ENCODE data around the gene SCGB1A1.
A peak's percentile ranks its signal among the peaks of the same experiment; 100 is the strongest.

Gene SCGB1A1

DNA sequence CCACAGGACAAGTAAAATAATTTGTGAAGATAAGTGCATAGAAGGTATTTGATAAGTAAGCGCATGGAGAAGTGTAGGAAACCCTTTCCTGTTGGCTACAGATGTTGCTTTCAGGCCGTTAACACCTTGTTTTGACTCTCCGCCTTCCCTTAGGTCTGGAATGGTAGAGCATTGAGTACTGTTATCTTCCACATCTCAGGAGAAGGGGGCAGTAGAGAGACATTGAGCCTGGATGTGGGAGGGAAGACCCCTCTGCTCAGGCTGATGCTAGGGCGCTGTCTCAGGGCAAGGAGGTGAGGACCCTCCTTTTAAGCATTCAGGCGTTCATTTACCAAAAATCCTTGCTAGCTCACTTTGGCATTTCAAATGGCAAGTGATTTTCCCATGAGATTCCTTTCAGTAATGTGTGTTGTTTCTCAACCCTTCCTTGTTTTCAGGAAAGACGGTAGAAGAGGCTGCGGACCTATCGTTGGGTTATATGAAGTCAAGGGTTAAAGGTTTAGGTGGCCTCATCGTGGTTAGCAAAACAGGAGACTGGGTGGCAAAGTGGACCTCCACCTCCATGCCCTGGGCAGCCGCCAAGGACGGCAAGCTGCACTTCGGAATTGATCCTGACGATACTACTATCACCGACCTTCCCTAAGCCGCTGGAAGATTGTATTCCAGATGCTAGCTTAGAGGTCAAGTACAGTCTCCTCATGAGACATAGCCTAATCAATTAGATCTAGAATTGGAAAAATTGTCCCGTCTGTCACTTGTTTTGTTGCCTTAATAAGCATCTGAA is 27.0 kb upstream of the SCGB1A1 start:
- TF ChIP-seq, protein P1, sequence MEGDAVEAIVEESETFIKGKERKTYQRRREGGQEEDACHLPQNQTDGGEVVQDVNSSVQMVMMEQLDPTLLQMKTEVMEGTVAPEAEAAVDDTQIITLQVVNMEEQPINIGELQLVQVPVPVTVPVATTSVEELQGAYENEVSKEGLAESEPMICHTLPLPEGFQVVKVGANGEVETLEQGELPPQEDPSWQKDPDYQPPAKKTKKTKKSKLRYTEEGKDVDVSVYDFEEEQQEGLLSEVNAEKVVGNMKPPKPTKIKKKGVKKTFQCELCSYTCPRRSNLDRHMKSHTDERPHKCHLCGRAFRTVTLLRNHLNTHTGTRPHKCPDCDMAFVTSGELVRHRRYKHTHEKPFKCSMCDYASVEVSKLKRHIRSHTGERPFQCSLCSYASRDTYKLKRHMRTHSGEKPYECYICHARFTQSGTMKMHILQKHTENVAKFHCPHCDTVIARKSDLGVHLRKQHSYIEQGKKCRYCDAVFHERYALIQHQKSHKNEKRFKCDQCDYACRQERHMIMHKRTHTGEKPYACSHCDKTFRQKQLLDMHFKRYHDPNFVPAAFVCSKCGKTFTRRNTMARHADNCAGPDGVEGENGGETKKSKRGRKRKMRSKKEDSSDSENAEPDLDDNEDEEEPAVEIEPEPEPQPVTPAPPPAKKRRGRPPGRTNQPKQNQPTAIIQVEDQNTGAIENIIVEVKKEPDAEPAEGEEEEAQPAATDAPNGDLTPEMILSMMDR (IDR thresholded peaks at IDR 0.05; ENCODE audit: low read length, missing control alignments): no peak
- no peak for DNase-seq (ENCODE audit: low read depth)
- H3K4me3 ChIP-seq (replicated peaks; ENCODE audit: low read depth, low read length): no peak overlapping the region

DNA sequence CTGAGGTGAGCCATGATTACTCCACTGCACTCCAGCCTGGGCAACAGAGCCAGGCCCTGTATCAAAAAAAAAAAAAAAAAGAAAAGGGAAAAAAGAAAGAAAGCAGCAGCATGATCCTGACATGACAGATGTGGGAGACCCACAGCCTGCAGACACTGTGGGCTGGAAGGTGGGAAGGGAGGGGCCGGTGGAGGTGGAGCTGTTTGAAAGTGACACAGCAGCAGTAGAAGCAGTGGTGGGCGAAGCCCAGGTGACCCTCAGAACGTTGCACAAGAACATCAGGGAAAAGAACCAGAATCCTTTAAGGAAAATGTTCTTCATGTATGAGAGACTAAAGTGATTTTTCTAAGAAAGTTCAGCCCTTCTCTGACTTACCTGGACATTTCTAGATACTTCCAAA is 26.3 kb upstream of the SCGB1A1 start:
- DNase-seq (ENCODE audit: low read depth): no peak
- TF ChIP-seq, protein P1 (IDR thresholded peaks at IDR 0.05; ENCODE audit: low read length, missing control alignments): no peak
- H3K4me3 ChIP-seq (replicated peaks; ENCODE audit: low read depth, low read length): no peak overlapping the region

- no peak for DNase-seq (ENCODE audit: low read depth)
- TF ChIP-seq, protein P1 (IDR thresholded peaks at IDR 0.05; ENCODE audit: low read length, missing control alignments): no peak
- no peak overlapping the region for H3K4me3 ChIP-seq (replicated peaks; ENCODE audit: low read depth, low read length)
Measured at GRCh38 chr11:62393061-62393611, 25.7 kb upstream of the SCGB1A1 start.

GRCh38 chr11:62393735-62394134 is 25.1 kb upstream of the SCGB1A1 start:
- no peak for DNase-seq (ENCODE audit: low read depth)
- TF ChIP-seq, protein P1 (IDR thresholded peaks at IDR 0.05; ENCODE audit: low read length, missing control alignments): no peak
- H3K4me3 ChIP-seq (replicated peaks; ENCODE audit: low read depth, low read length): no peak overlapping the region

DNA sequence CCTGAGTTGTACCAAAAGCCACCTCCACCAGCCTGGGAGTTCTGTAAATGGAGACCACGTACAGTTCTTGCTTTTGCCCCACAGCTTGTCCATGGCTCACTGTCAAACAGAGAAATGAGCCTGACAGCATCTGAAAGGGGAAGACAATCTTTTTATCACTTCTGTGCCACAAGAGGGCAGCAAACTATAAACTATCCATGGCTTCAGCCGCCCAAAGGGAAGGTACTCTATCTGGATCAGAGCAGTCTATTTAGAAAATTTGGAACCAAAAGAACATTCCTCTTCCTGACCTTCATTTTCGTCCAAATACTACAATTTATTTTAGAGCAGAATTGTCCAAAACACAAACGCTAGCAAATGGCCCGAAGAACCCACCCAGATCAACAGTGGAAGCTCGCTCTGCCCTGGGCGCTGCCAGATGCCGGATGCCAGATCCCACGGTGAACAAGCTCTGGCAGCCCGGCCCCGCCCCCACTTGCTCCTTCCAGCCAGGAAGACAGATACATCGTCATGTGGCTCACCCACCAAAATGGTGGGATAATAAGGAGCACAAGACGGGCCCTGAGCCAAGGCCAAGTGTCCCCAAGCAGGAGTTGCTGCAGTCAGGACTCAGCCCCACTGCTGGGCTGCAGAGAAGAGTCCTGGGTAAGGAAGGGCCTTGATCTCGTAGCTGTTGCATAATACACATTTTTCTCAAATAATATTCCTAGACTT is 23.9 kb upstream of the SCGB1A1 start:
- peak; percentile 91 for DNase-seq (ENCODE audit: low read depth)
- peak overlapping the region; percentile 47 for H3K4me3 ChIP-seq (replicated peaks; ENCODE audit: low read depth, low read length)
- TF ChIP-seq, protein P1 (IDR thresholded peaks at IDR 0.05; ENCODE audit: low read length, missing control alignments): peak; percentile 58

DNA sequence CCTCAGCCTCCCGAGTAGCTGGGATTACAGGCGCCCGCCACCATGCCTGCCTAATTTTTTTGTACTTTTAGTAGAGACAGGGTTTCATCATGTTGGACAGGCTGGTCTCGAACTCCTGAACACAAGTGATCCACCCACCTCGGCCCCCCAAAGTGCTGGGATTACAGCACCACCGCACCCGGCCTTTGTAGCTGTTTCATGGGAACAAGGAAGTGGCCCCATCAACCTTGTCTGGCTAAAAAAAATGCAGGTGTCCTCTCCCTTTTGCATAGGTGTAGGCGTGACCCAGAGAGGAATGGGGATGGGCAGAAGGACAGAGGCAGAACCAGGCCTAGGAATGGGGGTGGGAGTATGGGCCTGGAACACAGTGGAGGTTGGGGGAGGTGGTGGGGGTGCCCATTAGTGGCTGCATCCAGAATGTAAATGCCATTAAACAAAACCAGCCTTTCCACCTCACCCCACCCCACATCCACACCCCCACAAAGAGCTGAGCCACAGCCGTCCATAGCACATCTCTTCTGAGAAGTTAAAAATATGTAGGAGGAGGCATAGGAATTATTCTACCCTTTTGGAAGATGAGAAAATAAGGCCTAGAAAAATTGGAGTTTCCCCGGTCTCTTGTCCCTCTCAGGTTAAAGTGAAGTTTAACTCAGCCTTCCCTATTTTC is 22.8 kb upstream of the SCGB1A1 start:
- no peak overlapping the region for H3K4me3 ChIP-seq (replicated peaks; ENCODE audit: low read depth, low read length)
- no peak for DNase-seq (ENCODE audit: low read depth)
- TF ChIP-seq, protein P1 (IDR thresholded peaks at IDR 0.05; ENCODE audit: low read length, missing control alignments): no peak
